ENCODE measurements around the gene G6PD.

G6PD gene

GRCh38 chrX:154495472-154495922 is 51.1 kb downstream of the G6PD start:
- TF ChIP-seq GATA3 (IDR thresholded peaks at IDR 0.05; ENCODE audit: low read depth, low read length) (no peak), GATA2 (IDR thresholded peaks at IDR 0.05; ENCODE audit: low read depth, low read length) (no peak)

- TF ChIP-seq GATA3 (IDR thresholded peaks at IDR 0.05; ENCODE audit: low read depth, low read length) (no peak), GATA2 (IDR thresholded peaks at IDR 0.05; ENCODE audit: low read depth, low read length) (no peak)
These were observed 51.9 kb downstream of the G6PD start for GRCh38 chrX:154494715-154495114.

GRCh38 chrX:154490414-154491083 is 56.1 kb downstream of the G6PD start, which contains the start of gene SLC10A3:
SLC10A3 (minus strand) TSS chrX:154490629; CDS start chrX:154488940, 1,689 bp downstream.
- TF ChIP-seq GATA3 (IDR thresholded peaks at IDR 0.05; ENCODE audit: low read depth, low read length) = no peak
- TF ChIP-seq GATA2 (IDR thresholded peaks at IDR 0.05; ENCODE audit: low read depth, low read length) = no peak

GRCh38 chrX:154490021-154490413 is 56.6 kb downstream of the G6PD start:
- no peak for TF ChIP-seq GATA2 (IDR thresholded peaks at IDR 0.05; ENCODE audit: low read depth, low read length)
- no peak for TF ChIP-seq GATA3 (IDR thresholded peaks at IDR 0.05; ENCODE audit: low read depth, low read length)

- TF ChIP-seq GATA3 (IDR thresholded peaks at IDR 0.05; ENCODE audit: low read depth, low read length) (no peak), GATA2 (IDR thresholded peaks at IDR 0.05; ENCODE audit: low read depth, low read length) (no peak)
These were observed 57.5 kb downstream of the G6PD start for GRCh38 chrX:154489182-154489581.

GRCh38 chrX:154488336-154489075 is 58.1 kb downstream of the G6PD start:
- TF ChIP-seq GATA2 (IDR thresholded peaks at IDR 0.05; ENCODE audit: low read depth, low read length) (no peak), GATA3 (IDR thresholded peaks at IDR 0.05; ENCODE audit: low read depth, low read length) (no peak)

- no peak for TF ChIP-seq GATA2 (IDR thresholded peaks at IDR 0.05; ENCODE audit: low read depth, low read length)
- TF ChIP-seq GATA3 (IDR thresholded peaks at IDR 0.05; ENCODE audit: low read depth, low read length) = no peak
These were observed 58.9 kb downstream of the G6PD start for GRCh38 chrX:154487518-154488290.

- TF ChIP-seq GATA2 (IDR thresholded peaks at IDR 0.05; ENCODE audit: low read depth, low read length) (no peak), GATA3 (IDR thresholded peaks at IDR 0.05; ENCODE audit: low read depth, low read length) (no peak)
These were observed 60.0 kb downstream of the G6PD start, which contains the start of gene UBL4A for GRCh38 chrX:154486396-154487207. UBL4A (minus strand) TSS chrX:154486615; CDS start chrX:154486584, 31 bp downstream.

- TF ChIP-seq GATA2 (IDR thresholded peaks at IDR 0.05; ENCODE audit: low read depth, low read length) (no peak), GATA3 (IDR thresholded peaks at IDR 0.05; ENCODE audit: low read depth, low read length) (no peak)
These were observed 60.6 kb downstream of the G6PD start for GRCh38 chrX:154486052-154486395.

- no peak for TF ChIP-seq GATA3 (IDR thresholded peaks at IDR 0.05; ENCODE audit: low read depth, low read length)
- no peak for TF ChIP-seq GATA2 (IDR thresholded peaks at IDR 0.05; ENCODE audit: low read depth, low read length)
These were observed 61.2 kb downstream of the G6PD start for GRCh38 chrX:154485150-154486051.

GRCh38 chrX:154484255-154485149 is 62.1 kb downstream of the G6PD start:
- TF ChIP-seq GATA2 (IDR thresholded peaks at IDR 0.05; ENCODE audit: low read depth, low read length) = no peak
- no peak for TF ChIP-seq GATA3 (IDR thresholded peaks at IDR 0.05; ENCODE audit: low read depth, low read length)

- TF ChIP-seq GATA3 (IDR thresholded peaks at IDR 0.05; ENCODE audit: low read depth, low read length) (no peak), GATA2 (IDR thresholded peaks at IDR 0.05; ENCODE audit: low read depth, low read length) (no peak)
These were observed 63.3 kb downstream of the G6PD start for GRCh38 chrX:154483325-154483724.

Data from SH-SY5Y (cell line).